Left ventricle myocardium superior (tissue), 1 donor: Measurements from ENCODE around the gene FBXO42. TPM values are rescaled to one million over a fixed set of nuclear protein-coding genes. Genes with fewer than 3 reads are reported as not detected.

Source experiments
- ATAC-seq: fragments of 200-7000 bp; cut with Tn5 transposase; one replicate; pipeline ENCODE4 v1.9.1; 2020; ENCODE audit warnings: mild to moderate bottlenecking, moderate library complexity
- DNase-seq: peaks from one replicate; pipeline ENCODE4 v3.0.0-alpha.2; 2020
- intact Hi-C: fragments of 100-400 bp; cut with micrococcal nuclease; formaldehyde crosslinking; loops from one replicate; pipeline ENCODE4 v1.11.0; 2022
- total RNA-seq: library from RNA; stranded (reverse); fragmentation: NEBNext Ultra II Directional; extraction: Animal tissue kit (Norgen Biotek cat#: 25700); gene quantifications from one replicate; pipeline ENCODE4 v1.2.1, GENCODE V29; 2021
- donor health status: DM: no; HTN: yes; CAD: no; lungs with severe emphysema.

FBXO42 gene
- total RNA-seq, 1 donor from 2014 or later: 23.1 TPM

DNA sequence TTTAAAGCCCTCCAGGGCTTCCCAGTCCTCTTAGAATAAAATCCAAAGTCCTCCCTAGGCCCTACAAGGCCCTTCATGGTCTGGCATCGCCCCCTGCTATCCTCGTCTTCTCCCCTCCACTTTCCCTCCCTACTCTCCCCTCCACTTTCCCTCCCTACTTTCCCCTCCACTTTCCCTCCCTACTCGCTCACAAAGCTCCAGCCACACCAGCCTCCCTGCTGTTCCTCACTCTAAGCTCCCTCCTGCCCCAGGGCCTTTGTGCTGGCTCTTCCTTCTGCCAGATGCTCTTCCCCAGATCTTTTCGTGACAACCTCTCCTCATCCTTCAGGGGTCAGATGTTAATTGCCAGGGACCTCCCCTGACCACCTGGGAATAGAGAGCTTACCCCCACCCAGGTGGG, 152.6 kb downstream of the FBXO42 start:
- DNase-seq (no peak), ATAC-seq (no peak)
- intact Hi-C loops: no loop called here

DNA sequence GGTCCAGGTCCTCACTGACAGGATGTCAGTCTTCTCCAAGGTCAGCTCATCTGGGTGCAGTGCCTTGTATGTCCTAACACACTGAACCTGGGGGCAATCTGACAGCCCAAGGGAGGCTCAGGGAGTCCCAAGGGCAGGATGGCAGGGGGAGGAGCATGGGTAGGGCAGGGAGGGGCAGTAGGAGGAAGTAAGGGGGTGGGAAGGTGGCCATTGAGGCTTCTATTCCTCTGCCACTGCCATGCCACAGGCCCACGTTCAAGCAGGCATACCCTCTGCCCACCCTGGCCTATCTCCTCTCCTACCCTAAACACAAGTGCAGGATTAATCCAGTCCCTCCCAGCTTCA, 153.2 kb downstream of the FBXO42 start:
- ATAC-seq (no peak), DNase-seq (no peak)
- intact Hi-C loops: no loop called here

DNA sequence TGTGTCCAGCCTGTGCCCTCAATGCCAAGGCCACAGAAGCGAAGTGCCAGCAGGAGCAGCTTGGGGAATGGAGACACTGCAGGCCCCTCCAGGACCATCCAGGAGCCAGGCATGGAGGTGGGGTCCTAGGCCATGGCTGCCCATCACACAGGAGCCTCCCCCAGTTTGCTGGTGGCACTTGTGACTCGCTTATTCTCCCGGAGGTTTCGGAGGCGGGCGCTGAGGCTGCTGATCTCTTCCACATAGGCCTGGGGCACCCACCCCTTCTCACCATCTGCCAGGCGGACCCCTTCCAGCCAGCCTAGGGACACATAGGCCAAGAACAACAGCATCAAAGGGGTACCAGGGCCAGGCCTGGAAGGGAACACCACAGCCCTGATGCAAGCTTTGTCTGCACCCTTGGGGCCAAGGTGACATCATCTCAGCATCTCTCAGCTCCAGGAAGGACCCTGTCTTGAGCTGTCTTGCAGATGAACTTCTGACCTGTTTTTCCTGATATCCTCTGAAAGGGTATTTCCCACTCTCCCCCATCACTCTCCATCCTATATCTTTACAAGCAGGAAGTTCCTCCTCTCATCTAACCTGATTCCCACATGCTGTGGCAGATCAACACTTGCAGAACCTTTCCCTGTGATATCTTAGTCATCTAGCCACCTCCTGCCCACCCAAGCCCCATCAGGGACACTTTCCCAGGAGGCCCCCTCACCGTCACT, 153.7 kb downstream of the FBXO42 start:
- DNase-seq: no peak
- ATAC-seq: no peak
- intact Hi-C loops: no loop called here

DNA sequence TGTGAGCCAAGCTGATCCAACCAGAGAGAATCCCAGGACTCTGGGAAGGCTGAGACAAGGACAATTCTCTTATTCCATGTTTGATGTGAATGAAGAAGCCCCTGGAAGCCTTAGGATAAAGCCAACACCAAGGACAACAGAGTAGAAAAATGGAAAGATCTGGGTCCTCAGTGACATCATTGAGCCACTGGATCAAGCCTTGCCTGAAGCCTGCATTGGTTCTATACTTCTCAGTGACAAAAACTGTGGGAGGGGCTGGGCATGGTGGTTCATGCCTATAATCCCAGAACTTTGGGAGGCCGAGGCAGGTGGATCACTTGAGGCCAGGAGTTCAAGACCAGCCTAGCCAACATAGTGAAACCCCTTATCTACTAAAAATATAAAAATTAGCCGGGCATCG, 155.4 kb downstream of the FBXO42 start:
- DNase-seq (peak; percentile 6), ATAC-seq (no peak)
- intact Hi-C loops: no loop called here

Other genes with a start within 250 kb of the FBXO42 start
- gene EPHA2, start 196.4 kb downstream of the FBXO42 start, total RNA-seq: 7.6 TPM
- gene ARHGEF19, start 139.8 kb downstream of the FBXO42 start, total RNA-seq: 2.0 TPM
- gene CPLANE2, start 115.3 kb downstream of the FBXO42 start, total RNA-seq: 9.7 TPM
- gene SZRD1, start 14.8 kb upstream of the FBXO42 start, total RNA-seq: 109 TPM
- not detected for gene SPATA21, start 84.9 kb upstream of the FBXO42 start, total RNA-seq
- 13.7 TPM for gene NECAP2, start 88.2 kb upstream of the FBXO42 start, total RNA-seq
- 4,234 TPM for gene RNU1-1, start 161.8 kb upstream of the FBXO42 start, total RNA-seq